Non-pigmented ciliary epithelial cell (primary cell): ENCODE results near the gene HOXA7.

Source experiments
- DNase-seq: peaks from one replicate; pipeline ENCODE4 v3.0.0-alpha.2; 2010; ENCODE audit warnings: low read depth

Gene HOXA7

GRCh38 chr7:27147199-27148030, 9.1 kb downstream of the HOXA7 start, which contains the start of gene HOXA6:
Gene HOXA6 (minus strand): TSS chr7:27147774. CDS start chr7:27147749, 25 bp downstream.
- DNase-seq: no peak

- no peak for DNase-seq
Observed at GRCh38 chr7:27146491-27147198, 9.8 kb downstream of the HOXA7 start.

GRCh38 chr7:27145914-27146412, 10.5 kb downstream of the HOXA7 start:
- DNase-seq: no peak

- DNase-seq: no peak
Observed at GRCh38 chr7:27145165-27145913, 11.1 kb downstream of the HOXA7 start.

GRCh38 chr7:27144781-27145164, 11.7 kb downstream of the HOXA7 start:
- DNase-seq: no peak

GRCh38 chr7:27143950-27144780, 12.3 kb downstream of the HOXA7 start:
- no peak for DNase-seq

- DNase-seq: no peak
Observed at GRCh38 chr7:27143023-27143949, 13.2 kb downstream of the HOXA7 start, which contains the start of gene HOXA5. Gene HOXA5 (minus strand): TSS chr7:27143681. CDS start chr7:27143607, 74 bp downstream.

GRCh38 chr7:27142580-27143022, 13.9 kb downstream of the HOXA7 start:
- DNase-seq: no peak

- DNase-seq: no peak
Observed at GRCh38 chr7:27141923-27142579, 14.4 kb downstream of the HOXA7 start.

- no peak for DNase-seq
Observed at GRCh38 chr7:27141137-27141922, 15.1 kb downstream of the HOXA7 start.

GRCh38 chr7:27140126-27140857, 16.2 kb downstream of the HOXA7 start:
- no peak for DNase-seq

GRCh38 chr7:27139334-27140125, 16.9 kb downstream of the HOXA7 start:
- DNase-seq: no peak

- DNase-seq: no peak
Observed at GRCh38 chr7:27138985-27139333, 17.5 kb downstream of the HOXA7 start.

- no peak for DNase-seq
Observed at GRCh38 chr7:27138472-27138871, 18.0 kb downstream of the HOXA7 start.

GRCh38 chr7:27137640-27138315, 18.7 kb downstream of the HOXA7 start:
- DNase-seq: no peak

GRCh38 chr7:27134392-27134791, 22.1 kb downstream of the HOXA7 start:
- no peak for DNase-seq
